ENCODE results near the gene NFATC1.
"Not testable (repeated sequence)": the region's sequence is repeated elsewhere in the genome, so short reads cannot be mapped to it uniquely, and the experiment has no call there.

NFATC1 gene

GRCh38 chr18:79498662-79499061, 102.9 kb downstream of the NFATC1 start:
- DNase-seq (ENCODE audit: low spot score), result no peak
- no peak for TF ChIP-seq CTCF (IDR thresholded peaks at IDR 0.05; ENCODE audit: borderline replicate concordance, control extremely low read depth, extremely low read depth, insufficient read depth, missing control alignments)
- in situ Hi-C loops (cut with MboI; ENCODE audit: low sequenced_read_pairs, unreplicated experiment), result no loop called here

- TF ChIP-seq CTCF (IDR thresholded peaks at IDR 0.05; ENCODE audit: borderline replicate concordance, control extremely low read depth, extremely low read depth, insufficient read depth, missing control alignments), result no peak
- DNase-seq (ENCODE audit: low spot score), result no peak
Measured at GRCh38 chr18:79501006-79501405, 105.3 kb downstream of the NFATC1 start.

GRCh38 chr18:79502782-79503181, 107.1 kb downstream of the NFATC1 start:
- in situ Hi-C loops (cut with MboI; ENCODE audit: low sequenced_read_pairs, unreplicated experiment), result no loop called here
- no peak for DNase-seq (ENCODE audit: low spot score)

More at GRCh38 chr18:79501006-79501405, 105.3 kb downstream of the NFATC1 start:
- in situ Hi-C loops (cut with MboI; ENCODE audit: low sequenced_read_pairs, unreplicated experiment), result no loop called here

GRCh38 chr18:79503406-79503805, 107.7 kb downstream of the NFATC1 start:
- DNase-seq (ENCODE audit: low spot score), result no peak
- no peak for TF ChIP-seq CTCF (IDR thresholded peaks at IDR 0.05; ENCODE audit: borderline replicate concordance, control extremely low read depth, extremely low read depth, insufficient read depth, missing control alignments)
- in situ Hi-C loops (cut with MboI; ENCODE audit: low sequenced_read_pairs, unreplicated experiment), result no loop called here

More at GRCh38 chr18:79502782-79503181, 107.1 kb downstream of the NFATC1 start:
- TF ChIP-seq CTCF (IDR thresholded peaks at IDR 0.05; ENCODE audit: borderline replicate concordance, control extremely low read depth, extremely low read depth, insufficient read depth, missing control alignments), result no peak

DNA sequence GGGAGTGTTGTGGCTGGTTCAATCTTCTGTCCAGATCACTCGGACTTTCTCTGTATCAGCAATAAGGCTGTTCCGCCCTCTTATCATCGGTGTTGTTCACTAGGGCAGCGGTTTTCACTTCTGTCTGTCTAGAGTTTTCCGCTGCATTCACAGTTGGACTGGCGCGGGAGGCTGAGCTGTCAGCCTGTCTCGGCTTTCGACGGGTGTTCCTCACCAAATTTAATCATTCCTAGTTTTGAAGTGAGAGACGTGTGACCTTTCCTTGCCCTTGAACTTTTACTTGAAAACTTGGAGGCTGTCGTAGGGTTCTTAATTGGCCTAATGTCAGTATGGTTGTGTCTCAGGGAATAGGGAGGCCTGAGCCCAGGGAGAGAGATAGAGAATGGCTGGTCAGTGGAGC, 108.3 kb downstream of the NFATC1 start:
- no peak for TF ChIP-seq CTCF (IDR thresholded peaks at IDR 0.05; ENCODE audit: borderline replicate concordance, control extremely low read depth, extremely low read depth, insufficient read depth, missing control alignments)
- in situ Hi-C loops (cut with MboI; ENCODE audit: low sequenced_read_pairs, unreplicated experiment), result no loop called here
- no peak for DNase-seq (ENCODE audit: low spot score)

DNA sequence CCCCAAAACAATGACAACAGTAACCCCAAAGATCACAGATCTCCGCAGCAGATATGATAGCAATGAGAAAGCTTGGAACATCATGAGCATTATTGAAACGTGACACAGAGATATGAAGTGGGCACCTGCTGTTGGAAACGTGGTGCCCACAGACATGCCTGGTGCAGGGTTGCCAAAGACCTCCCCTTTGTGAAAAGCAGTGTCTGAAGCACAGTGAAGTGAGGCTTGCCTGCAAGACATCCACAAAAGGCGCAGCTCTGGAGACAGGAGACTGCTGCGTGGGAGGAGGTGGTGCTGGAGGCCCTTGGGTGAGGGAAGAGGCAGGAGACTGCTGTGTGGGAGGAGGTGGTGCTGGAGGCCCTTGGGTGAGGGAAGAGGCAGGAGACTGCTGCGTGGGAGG, 108.8 kb downstream of the NFATC1 start:
- in situ Hi-C loops (cut with MboI; ENCODE audit: low sequenced_read_pairs, unreplicated experiment), result not testable (repeated sequence)

GRCh38 chr18:79505465-79505864, 109.7 kb downstream of the NFATC1 start:
- in situ Hi-C loops (cut with MboI; ENCODE audit: low sequenced_read_pairs, unreplicated experiment); DNase-seq (ENCODE audit: low spot score): not testable (repeated sequence)

More for the DNA sequence above, 108.8 kb downstream of the NFATC1 start:
- not testable (repeated sequence) for DNase-seq (ENCODE audit: low spot score)

Data from GM13976 (cell line).